ENCODE measurements around the gene ERN1. TPM values are rescaled to one million over a fixed set of nuclear protein-coding genes. Genes with fewer than 3 reads are reported as not detected.

ERN1 gene
- total RNA-seq, 4 donors from 2014 or later = 4.4 to 56.5 (median 15.0) TPM

DNA sequence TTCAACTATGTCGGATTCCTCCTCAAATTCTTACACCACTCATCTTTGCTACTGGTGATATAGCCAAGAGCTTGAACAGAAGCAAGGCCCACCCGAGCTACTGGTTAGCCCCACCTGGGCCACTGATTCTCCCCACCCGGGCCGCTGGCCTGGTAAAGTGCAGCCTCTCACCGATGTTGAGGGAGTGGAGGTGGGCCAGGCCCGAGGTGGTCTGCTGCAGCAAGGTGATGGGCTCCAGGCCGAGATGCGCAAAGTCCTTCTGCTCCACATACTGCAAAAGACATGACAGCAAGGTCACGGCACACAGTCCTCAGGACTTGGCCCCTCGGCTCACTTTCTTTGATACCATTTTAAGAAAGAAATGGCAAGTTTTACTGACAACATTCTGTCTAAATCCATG is 76.8 kb downstream of the ERN1 start:
- H3K27ac ChIP-seq = no peak overlapping the region
- no peaks in the 10 kb centered on the region for H3K4me1 ChIP-seq
- H3K36me3 ChIP-seq = no peaks in the 10 kb centered on the region
- H3K27me3 ChIP-seq = no peaks in the 10 kb centered on the region
- DNase-seq = no peak
- intact Hi-C loops (cut with DNase I; ENCODE audit: low total_unique reads) = no loop called here
- H3K4me3 ChIP-seq = no peak overlapping the region
- no peaks in the 10 kb centered on the region for H3K9me3 ChIP-seq
- TF ChIP-seq POLR2A (IDR thresholded peaks at IDR 0.05) = no peak

DNA sequence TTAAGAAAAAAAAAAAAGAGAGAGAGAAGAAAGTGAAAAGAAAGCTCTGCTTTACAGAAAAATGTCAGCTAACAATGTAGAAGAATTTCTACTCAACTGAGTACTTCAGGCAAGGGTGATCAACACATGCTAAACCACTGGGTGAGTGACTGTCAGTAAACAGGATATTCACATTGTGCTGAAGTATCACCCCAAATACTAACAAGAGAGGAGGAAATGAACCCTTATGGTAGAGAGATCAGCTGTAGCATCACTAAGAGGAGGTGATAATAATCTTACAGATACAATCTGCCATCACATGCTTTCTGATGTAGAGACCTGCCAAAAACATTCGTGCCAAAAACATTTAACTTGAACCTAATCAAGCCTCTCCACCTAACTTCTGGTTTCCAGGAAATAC is 78.8 kb downstream of the ERN1 start:
- no peaks in the 10 kb centered on the region for H3K27me3 ChIP-seq

DNA sequence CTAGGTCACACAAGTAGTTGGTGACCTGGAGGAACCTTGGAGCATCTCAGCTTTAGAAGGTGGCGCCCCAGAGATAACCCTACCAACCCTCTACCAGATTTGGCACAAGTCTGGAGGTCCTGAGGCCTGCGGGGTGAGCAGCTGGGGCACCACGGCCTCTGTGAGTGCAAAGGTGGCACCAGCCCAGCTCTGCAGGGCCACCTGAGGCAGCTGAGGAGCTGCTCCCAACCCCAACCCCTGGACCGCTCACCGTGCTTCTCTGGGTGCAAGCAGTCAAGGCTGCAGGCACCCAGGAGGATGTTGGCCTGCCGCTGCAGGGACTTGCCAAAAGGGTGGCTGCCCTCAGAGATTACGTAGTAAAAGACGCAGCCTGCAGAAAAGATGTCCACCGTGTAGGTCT is 81.1 kb downstream of the ERN1 start:
- intact Hi-C loops (cut with DNase I; ENCODE audit: low total_unique reads) = no loop called here
- H3K9me3 ChIP-seq = no peaks in the 10 kb centered on the region
- no peak for DNase-seq
- no peak for TF ChIP-seq POLR2A (IDR thresholded peaks at IDR 0.05)
- TF ChIP-seq, protein P1, sequence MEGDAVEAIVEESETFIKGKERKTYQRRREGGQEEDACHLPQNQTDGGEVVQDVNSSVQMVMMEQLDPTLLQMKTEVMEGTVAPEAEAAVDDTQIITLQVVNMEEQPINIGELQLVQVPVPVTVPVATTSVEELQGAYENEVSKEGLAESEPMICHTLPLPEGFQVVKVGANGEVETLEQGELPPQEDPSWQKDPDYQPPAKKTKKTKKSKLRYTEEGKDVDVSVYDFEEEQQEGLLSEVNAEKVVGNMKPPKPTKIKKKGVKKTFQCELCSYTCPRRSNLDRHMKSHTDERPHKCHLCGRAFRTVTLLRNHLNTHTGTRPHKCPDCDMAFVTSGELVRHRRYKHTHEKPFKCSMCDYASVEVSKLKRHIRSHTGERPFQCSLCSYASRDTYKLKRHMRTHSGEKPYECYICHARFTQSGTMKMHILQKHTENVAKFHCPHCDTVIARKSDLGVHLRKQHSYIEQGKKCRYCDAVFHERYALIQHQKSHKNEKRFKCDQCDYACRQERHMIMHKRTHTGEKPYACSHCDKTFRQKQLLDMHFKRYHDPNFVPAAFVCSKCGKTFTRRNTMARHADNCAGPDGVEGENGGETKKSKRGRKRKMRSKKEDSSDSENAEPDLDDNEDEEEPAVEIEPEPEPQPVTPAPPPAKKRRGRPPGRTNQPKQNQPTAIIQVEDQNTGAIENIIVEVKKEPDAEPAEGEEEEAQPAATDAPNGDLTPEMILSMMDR (IDR thresholded peaks at IDR 0.05) = no peak
- no peaks in the 10 kb centered on the region for H3K27me3 ChIP-seq
- no peak overlapping the region for H3K27ac ChIP-seq
- H3K4me3 ChIP-seq = no peak overlapping the region
- no peaks in the 10 kb centered on the region for H3K4me1 ChIP-seq
- no peaks in the 10 kb centered on the region for H3K36me3 ChIP-seq

More for the DNA sequence above, 78.8 kb downstream of the ERN1 start:
- no peaks in the 10 kb centered on the region for H3K4me1 ChIP-seq
- no peak overlapping the region for H3K27ac ChIP-seq
- no peak for DNase-seq
- no peaks in the 10 kb centered on the region for H3K36me3 ChIP-seq
- intact Hi-C loops (cut with DNase I; ENCODE audit: low total_unique reads) = no loop called here
- no peaks in the 10 kb centered on the region for H3K9me3 ChIP-seq
- no peak overlapping the region for H3K4me3 ChIP-seq
- TF ChIP-seq, protein P1 (IDR thresholded peaks at IDR 0.05) = no peak
- no peak for TF ChIP-seq POLR2A (IDR thresholded peaks at IDR 0.05)

DNA sequence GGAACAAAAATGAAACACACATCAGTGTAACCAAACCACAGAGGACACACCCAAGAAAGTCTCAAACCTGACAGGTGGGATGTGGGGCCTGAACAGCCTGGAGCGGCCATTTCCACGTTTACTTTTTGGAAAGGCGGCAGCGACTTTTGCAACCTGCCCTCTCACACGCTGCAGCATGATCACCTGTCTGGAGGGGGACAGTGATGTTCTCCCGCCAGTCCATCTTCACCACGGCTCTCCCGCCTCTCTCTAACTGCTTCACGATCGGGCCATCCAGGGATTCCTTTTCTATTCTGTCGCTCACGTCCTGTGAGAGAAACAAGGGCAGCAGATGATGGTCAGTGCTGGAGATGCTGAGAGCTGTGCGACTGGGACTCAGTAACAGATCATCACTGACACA is 84.8 kb downstream of the ERN1 start:
- no peak overlapping the region for H3K27ac ChIP-seq
- intact Hi-C loops (cut with DNase I; ENCODE audit: low total_unique reads) = no loop called here
- H3K4me1 ChIP-seq = no peaks in the 10 kb centered on the region
- H3K9me3 ChIP-seq = no peaks in the 10 kb centered on the region
- TF ChIP-seq, protein P1 (IDR thresholded peaks at IDR 0.05) = no peak
- no peak for TF ChIP-seq POLR2A (IDR thresholded peaks at IDR 0.05)
- no peaks in the 10 kb centered on the region for H3K36me3 ChIP-seq
- no peak for DNase-seq
- no peak overlapping the region for H3K4me3 ChIP-seq
- H3K27me3 ChIP-seq = no peaks in the 10 kb centered on the region

DNA sequence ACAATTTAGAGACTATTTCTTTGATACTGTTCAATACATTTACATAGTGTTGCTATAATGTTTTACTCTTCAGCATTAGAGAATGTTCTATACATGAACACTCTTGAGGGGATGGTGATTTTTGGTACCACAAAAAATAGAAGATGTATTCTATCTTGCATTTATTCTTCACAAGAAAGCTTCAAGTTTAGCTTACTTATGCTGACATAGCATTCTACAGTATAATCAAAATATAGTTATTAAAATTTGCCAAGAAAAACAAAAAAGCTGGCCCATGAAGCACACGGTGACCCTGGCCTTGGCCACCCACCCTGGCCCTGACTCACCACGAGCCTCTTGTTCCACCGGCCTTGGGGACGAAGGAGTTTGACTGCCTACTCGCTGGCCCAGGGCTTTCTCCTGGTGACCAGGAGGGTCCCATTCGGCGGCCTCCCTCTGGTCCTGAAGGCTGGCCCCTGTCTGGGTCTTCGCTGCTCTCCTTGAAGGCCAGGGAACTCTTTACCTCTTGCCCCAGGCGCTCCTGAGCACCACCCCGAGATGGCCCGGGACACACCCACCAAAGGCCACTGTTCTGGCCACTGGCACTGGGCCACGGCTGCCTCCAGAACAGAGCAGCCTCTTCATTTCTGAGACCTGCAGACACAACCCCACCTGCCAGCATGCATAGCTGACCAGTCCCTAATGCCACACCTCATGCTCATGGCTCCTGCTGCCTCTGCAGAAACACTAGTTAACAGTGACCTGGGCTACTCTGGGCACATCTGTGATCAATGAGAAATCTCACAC is 87.1 kb downstream of the ERN1 start:
- TF ChIP-seq, protein P1 (IDR thresholded peaks at IDR 0.05) = no peak
- TF ChIP-seq POLR2A (IDR thresholded peaks at IDR 0.05) = no peak
- Histone ChIP-seq H3K27ac (no peak overlapping the region), H3K4me3 (no peak overlapping the region), H3K4me1 (no peaks in the 10 kb centered on the region), H3K36me3 (no peaks in the 10 kb centered on the region), H3K27me3 (no peaks in the 10 kb centered on the region), H3K9me3 (no peaks in the 10 kb centered on the region)
- intact Hi-C loops (cut with DNase I; ENCODE audit: low total_unique reads) = no loop called here
- DNase-seq = no peak
